Mucosa of stomach (tissue), 1 donor: ENCODE data around the gene PTCD2.

ENCODE experiments used
- H3K27me3 ChIP-seq: one replicate; pipeline ENCODE4 v1.7.0; 2013; ENCODE audit warnings: mild to moderate bottlenecking, low read length; ENCODE audit not compliant: control insufficient read depth, insufficient read depth
- H3K36me3 ChIP-seq: one replicate; pipeline ENCODE4 v1.7.0; 2013; ENCODE audit warnings: low read length; ENCODE audit not compliant: control insufficient read depth, insufficient read depth
- H3K4me1 ChIP-seq: one replicate; pipeline ENCODE4 v1.7.0; 2013; ENCODE audit warnings: mild to moderate bottlenecking, low read length; ENCODE audit not compliant: control insufficient read depth, insufficient read depth
- H3K4me3 ChIP-seq: one replicate; pipeline ENCODE4 v1.7.0; 2013; ENCODE audit warnings: low read length
- H3K9ac ChIP-seq: one replicate; pipeline ENCODE4 v1.7.0; 2013; ENCODE audit warnings: mild to moderate bottlenecking, low read length, moderate library complexity
- H3K9me3 ChIP-seq: one replicate; pipeline ENCODE4 v1.7.0; 2013; ENCODE audit warnings: mild to moderate bottlenecking, low read length, moderate library complexity; ENCODE audit not compliant: control insufficient read depth
- donor health status: Pancreatic carcinoma.

Gene PTCD2, protein sequence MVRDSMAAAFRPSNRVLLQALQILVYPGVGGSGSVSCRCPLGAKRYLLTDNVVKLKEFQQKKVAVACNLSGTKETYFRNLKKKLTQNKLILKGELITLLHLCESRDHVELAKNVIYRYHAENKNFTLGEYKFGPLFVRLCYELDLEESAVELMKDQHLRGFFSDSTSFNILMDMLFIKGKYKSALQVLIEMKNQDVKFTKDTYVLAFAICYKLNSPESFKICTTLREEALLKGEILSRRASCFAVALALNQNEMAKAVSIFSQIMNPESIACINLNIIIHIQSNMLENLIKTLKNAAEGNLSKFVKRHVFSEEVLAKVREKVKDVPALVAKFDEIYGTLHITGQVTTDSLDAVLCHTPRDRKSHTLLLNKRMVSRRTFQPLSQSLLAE

DNA sequence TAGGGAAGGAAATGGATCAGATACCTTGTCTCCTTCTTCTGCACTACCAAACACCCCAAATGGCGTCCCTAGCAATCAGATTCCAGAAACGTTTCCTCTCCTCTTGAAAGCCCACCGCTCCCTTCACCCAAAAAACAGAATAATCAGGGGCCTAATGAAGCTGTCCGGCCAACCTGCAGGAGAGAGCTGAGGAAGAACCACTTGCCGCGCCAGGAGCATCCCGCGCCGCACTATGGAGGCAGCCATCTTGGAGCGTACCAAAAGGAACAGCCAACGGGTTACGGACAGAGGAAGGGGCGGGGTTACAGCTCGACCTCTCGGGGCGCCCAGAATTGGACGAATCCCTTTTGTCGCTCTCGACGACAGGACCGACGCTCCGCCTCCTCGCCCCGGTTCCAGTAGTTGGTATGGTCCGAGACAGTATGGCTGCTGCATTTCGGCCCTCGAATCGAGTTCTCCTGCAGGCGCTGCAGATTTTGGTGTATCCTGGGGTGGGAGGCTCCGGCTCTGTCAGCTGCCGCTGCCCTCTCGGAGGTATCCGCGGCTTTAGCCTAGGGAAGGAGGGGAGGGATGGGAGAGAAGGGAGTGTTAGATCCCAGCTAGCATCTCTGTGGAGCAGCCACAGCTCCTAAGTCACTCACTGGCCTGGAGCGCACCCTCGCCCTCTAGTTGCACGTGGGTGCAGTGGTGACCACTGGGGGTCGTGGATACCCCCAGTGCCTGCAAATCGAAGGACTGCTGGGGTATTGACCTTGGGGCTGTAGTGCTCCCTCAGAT, at the start of gene PTCD2, which contains the start of gene MRPS27:
Gene PTCD2, plus strand, starts transcription at position 398 of the 777 bp plus-strand sequence. Its CDS starts 10 bp downstream, at position 408.
Gene MRPS27, minus strand, starts transcription at position 265 of the 777 bp plus-strand sequence. Its CDS starts 19 bp downstream, at position 246.
- Histone ChIP-seq H3K9ac (peak within 1 kb of the TSS; percentile 81), H3K9me3 (no peaks in the 10 kb centered on the region), H3K4me1 (no peaks in the 10 kb centered on the region), H3K4me3 (peak within 1 kb of the TSS; percentile 60), H3K36me3 (no peaks in the 10 kb centered on the region), H3K27me3 (no peaks in the 10 kb centered on the region)

DNA sequence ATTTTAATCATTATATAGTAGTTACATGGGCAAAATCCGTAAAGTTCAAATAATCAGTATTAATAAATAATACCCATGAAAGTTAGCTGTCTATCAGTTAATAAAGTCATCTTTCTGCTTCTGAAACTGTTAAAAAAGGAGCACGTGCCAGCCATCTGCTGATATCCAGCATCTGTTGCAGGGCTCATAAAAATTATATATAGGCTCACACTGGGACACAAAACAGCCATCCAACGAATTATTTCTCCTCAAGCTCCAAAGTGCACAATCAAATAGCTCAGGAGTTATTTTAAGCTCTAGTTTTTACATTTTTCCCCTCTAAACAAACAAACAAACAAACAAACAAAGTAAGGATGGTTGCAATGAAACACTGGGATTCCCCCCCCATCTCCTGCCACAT, 48.5 kb upstream of the PTCD2 start:
- no peaks in the 10 kb centered on the region for H3K27me3 ChIP-seq
- no peak overlapping the region for H3K4me3 ChIP-seq
- no peaks in the 10 kb centered on the region for H3K9me3 ChIP-seq
- H3K4me1 ChIP-seq = no peaks in the 10 kb centered on the region
- no peaks in the 10 kb centered on the region for H3K36me3 ChIP-seq
- no peak overlapping the region for H3K9ac ChIP-seq

DNA sequence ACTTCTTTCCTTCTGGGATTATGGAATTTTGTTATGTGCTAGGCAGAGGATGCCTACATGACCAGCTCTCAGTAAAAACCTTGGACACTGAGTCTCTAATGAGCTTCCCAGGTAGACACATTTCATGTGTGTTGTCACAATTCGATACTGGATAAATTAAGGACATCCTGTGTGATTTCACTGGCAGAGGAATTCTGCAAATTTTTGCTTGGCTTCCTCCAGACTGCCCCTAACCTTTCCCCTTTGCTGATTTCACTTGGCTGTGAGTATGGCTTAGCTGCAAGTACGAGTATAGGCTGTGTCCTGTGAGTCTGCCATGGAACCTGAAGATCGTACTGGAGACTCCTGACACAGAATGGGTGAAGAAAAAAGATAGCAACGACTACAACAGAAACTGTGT, 47.8 kb upstream of the PTCD2 start:
- Histone ChIP-seq H3K27me3 (no peaks in the 10 kb centered on the region), H3K4me1 (no peaks in the 10 kb centered on the region), H3K9me3 (no peaks in the 10 kb centered on the region), H3K4me3 (no peak overlapping the region), H3K9ac (no peak overlapping the region), H3K36me3 (no peaks in the 10 kb centered on the region)

DNA sequence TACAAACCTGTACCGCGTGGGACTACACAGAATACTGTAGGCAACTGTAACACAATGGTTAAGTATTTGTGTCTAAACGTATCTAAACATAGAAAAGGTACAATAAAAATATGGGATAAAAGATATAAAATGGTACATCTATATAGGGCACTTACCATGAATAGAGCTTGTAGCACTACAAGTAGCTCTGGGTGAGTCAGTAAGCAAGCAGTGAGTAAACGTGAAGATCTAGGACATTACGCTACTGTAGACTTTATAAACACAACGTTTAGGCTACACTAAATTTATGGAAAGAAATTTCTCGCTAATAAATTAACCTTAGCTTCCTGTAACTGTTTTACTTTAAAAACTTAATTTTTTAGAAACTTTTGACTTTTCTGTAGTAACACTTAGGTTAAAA, 46.6 kb upstream of the PTCD2 start:
- Histone ChIP-seq H3K36me3 (no peaks in the 10 kb centered on the region), H3K4me1 (no peaks in the 10 kb centered on the region), H3K9me3 (no peaks in the 10 kb centered on the region), H3K9ac (no peak overlapping the region), H3K4me3 (no peak overlapping the region), H3K27me3 (no peaks in the 10 kb centered on the region)

DNA sequence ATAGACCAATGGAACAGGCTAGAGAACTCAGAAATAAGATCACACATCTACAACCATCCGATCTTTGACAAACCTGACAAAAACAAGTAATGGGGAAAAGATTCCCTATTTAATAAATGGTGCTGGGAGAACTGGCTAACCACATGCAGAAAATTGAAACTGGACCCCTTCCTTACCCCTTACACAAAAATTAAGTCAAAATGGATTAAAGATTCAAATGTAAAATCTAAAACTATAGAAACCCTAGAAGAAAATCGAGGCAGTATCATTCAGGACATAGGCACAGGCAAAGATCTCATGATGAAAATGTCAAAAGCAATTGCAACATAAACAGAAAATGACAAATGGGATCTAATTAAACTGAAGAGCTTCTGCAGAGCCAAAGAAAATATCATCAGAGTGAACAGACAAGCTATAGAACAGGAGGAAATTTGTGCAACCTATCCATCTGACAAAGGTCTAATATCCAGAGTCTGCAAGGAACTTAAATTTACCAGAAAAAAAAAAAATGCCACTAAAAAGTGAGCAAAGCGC, 43.9 kb upstream of the PTCD2 start:
- Histone ChIP-seq H3K4me1 (no peaks in the 10 kb centered on the region), H3K4me3 (no peak overlapping the region), H3K27me3 (no peaks in the 10 kb centered on the region), H3K36me3 (no peaks in the 10 kb centered on the region), H3K9ac (no peak overlapping the region), H3K9me3 (no peaks in the 10 kb centered on the region)

DNA sequence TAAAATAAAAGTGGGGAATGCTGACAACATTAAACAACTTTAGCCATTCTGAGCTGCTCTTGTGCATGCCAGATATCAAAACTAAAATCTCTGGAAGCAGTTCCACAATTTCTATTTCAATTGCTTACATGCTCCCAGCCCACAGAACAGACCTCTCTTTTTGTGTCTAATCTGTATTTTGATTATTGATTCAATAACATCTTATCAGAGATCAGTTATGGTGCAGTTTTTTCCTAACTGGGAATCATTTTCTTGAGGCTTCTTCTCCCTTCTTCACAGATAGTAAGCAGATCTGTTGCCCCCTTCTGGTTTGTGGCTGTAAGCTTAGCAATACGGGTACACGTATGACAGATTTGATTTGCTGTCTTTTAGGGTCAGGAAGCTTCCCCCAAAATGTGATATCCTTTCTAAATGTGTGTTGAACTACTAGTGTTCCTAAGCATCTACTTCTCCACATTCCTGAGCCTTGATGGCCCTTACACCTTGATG, 39.5 kb upstream of the PTCD2 start:
- Histone ChIP-seq H3K4me1 (no peaks in the 10 kb centered on the region), H3K27me3 (no peaks in the 10 kb centered on the region), H3K9ac (no peak overlapping the region), H3K36me3 (no peaks in the 10 kb centered on the region), H3K9me3 (no peaks in the 10 kb centered on the region), H3K4me3 (no peak overlapping the region)

DNA sequence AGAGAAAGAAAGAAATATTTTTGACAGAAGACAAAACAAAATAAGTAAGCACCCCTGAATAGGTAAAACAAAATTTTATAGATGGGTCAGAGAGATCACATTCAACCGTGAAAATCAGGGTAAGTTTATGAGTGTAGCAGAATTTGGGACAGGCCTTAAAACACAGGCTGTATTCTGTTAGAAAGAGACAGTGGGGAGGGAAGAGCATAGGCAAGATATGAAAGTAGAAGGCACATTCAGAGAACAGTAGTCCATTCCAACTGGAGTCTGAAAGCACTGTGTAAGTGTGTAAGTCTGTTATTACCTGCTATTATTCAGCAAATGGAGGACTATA, 38.8 kb upstream of the PTCD2 start:
- Histone ChIP-seq H3K9me3 (no peaks in the 10 kb centered on the region), H3K36me3 (no peaks in the 10 kb centered on the region), H3K4me3 (no peak overlapping the region), H3K27me3 (no peaks in the 10 kb centered on the region), H3K9ac (no peak overlapping the region), H3K4me1 (no peaks in the 10 kb centered on the region)

DNA sequence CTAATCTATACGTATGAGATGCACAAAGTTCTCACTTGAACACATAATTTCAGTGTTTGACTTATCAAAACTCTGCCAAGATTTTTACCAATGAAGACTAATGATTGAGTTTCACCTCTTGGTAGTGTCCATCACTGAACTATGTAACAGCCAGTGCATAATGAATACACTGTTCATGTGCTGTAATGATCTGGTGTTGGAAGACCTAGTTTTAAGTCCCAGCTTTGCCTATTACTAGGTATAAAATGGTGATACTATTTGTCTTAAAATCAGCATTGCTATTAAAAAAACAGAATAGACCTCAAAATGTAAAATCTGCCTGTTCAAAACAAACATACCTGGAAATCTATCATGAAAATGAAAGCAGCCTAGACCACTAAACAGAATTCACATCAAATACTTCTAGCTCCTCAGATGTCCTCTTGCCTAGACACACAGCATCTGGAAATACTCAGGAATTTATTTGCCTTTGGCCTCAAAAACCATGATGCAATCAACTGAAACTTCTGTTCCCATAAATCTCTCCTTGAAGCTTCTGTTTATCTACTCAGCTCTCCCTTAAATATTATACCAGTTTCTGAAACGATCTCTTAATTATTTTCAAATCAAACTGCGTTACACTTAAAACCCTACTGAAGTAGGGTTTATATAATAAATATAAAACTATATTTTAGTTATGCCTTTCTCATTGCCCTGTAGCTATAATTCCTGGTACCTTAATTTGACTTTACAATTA, 38.2 kb upstream of the PTCD2 start:
- H3K4me3 ChIP-seq = no peak overlapping the region
- H3K4me1 ChIP-seq = no peaks in the 10 kb centered on the region
- H3K36me3 ChIP-seq = no peaks in the 10 kb centered on the region
- no peak overlapping the region for H3K9ac ChIP-seq
- H3K9me3 ChIP-seq = no peaks in the 10 kb centered on the region
- no peaks in the 10 kb centered on the region for H3K27me3 ChIP-seq

DNA sequence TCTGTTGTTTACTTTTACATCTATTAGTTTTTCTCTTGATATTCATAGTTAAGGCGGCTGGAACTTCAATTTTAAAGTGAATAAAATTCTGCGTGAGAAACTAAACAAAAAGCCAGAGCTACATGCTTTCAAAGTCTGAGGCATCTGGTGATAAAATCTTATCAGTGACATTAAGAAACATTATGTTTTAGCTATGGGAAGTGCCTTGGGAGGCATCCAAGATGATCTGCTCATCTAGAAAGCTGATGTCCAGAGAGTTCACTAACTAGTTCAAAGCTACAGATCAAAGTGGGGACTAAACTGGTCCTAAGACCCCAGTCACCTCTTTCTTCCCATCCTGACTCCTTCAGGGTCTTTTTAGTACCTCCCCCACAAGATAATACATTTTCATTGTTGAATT, 37.3 kb upstream of the PTCD2 start:
- no peaks in the 10 kb centered on the region for H3K9me3 ChIP-seq
- H3K9ac ChIP-seq = no peak overlapping the region
- H3K4me3 ChIP-seq = no peak overlapping the region
- H3K36me3 ChIP-seq = no peaks in the 10 kb centered on the region
- no peaks in the 10 kb centered on the region for H3K4me1 ChIP-seq
- no peaks in the 10 kb centered on the region for H3K27me3 ChIP-seq

DNA sequence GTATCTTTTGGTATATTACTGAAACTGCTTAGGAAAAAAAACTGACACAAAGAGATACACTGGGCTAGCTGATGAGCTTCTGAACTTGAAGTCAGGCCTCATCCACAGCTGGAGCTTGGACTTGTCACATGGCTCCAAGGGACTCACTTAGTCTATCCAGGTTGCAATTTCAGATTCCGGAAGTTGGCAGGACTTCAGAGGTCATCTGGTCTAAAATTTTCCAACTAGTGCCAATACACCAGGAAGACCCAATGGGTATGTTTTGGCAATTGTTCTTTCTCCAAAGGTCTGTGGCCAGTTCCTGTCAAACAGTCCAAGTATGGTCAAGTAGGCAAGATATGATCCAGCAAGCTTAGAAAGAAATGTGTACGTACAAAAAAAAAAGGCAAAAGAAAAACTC, 36.8 kb upstream of the PTCD2 start:
- no peaks in the 10 kb centered on the region for H3K9me3 ChIP-seq
- no peaks in the 10 kb centered on the region for H3K27me3 ChIP-seq
- H3K4me1 ChIP-seq = no peaks in the 10 kb centered on the region
- no peak overlapping the region for H3K9ac ChIP-seq
- no peaks in the 10 kb centered on the region for H3K36me3 ChIP-seq
- H3K4me3 ChIP-seq = no peak overlapping the region

DNA sequence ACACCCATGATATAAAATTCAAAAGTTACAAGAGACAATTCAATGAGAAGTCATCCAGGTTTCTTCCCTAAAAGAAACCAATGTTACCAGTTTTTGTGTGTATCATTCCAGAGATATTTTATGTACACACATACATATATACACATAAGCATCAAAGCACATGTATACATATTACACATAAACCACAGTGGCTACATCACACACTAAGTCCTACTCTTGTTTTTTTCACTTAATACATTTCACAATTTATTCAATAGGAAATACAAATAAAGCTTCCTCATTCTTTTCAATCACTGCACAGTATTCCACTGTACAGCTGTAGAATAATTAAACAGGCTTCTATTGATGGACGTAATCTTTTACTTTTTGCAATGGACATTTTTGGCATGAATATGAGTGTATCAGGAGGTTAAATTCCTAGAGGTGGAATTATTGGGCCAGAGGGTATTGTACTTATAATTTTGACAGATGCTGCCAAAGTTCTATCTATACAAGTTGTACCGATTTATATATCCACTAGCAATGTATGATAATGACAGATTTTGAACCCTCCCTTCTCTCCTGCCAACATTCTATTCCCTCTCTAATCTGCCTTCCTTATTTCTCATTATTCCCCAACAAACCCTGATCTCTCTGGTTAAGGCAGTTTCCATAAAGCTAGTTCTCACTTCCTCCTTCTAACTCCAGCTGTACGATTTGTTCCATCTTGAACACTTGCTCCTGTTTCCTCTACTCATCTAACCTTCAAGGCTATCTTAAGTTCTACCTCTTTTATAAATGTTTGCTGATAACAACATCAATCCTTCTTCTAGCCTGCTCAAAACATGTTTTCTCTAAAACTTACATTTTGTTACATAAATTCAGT, 35.4 kb upstream of the PTCD2 start:
- H3K9ac ChIP-seq = no peak overlapping the region
- no peaks in the 10 kb centered on the region for H3K4me1 ChIP-seq
- no peaks in the 10 kb centered on the region for H3K27me3 ChIP-seq
- no peak overlapping the region for H3K4me3 ChIP-seq
- no peaks in the 10 kb centered on the region for H3K36me3 ChIP-seq
- no peaks in the 10 kb centered on the region for H3K9me3 ChIP-seq
